Measurements from ENCODE around the gene CSF2RB.
A peak's percentile ranks its signal among the peaks of the same experiment; 100 is the strongest.

The CSF2RB gene

DNA sequence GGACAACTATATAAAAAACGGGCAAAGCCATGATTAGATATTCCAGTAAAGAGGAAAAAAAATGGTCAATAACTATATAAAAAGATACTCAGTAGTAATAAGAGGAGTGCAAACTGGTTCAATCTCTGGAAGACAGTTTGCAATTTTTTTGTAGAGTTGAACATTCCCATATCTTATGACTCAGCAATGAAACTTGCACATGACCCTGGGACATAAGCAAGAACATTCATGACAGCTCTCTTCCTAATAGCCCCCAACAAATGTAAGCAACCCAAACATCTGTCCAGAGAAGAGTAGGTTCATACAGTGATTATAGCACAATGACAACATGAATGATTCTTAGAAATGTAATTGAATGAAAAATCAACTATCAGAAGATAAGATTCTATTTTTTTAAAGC is 21.8 kb upstream of the CSF2RB start:
- Histone ChIP-seq H3K36me3 (ENCODE audit: control insufficient read depth, insufficient read depth, low read length) (no peaks in the 10 kb centered on the region), H3K27me3 (ENCODE audit: control insufficient read depth, insufficient read depth, low read length) (no peaks in the 10 kb centered on the region), H3K9ac (ENCODE audit: low read length) (no peak overlapping the region), H3K4me1 (ENCODE audit: control insufficient read depth, insufficient read depth, low read length) (no peaks in the 10 kb centered on the region), H3K4me3 (ENCODE audit: low read depth, low read length) (no peak overlapping the region), H3K9me3 (ENCODE audit: control insufficient read depth, insufficient read depth, low read depth, low read length) (peaks cover 20% of the 10 kb centered on the region), H3K27ac (ENCODE audit: low read depth, low read length) (no peak overlapping the region)

DNA sequence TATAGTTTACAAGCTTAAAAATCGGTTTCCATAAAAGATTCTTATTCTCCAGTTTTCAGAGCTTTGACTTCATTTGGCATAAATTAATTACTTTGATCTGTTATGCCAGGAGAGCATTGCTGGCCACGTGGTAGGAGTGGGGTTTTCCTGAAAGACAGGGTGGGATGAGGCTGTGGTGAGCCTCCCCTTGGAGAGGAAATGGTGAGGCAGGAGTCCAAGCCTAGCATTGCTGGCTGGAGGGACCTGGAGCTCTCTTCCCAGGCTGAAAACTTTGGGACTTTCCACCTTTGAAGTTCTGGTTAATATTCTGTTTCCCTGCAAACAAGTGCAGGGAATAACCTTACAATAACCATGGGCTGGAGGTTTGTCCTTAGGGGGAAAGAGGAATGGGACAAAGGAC is 21.1 kb upstream of the CSF2RB start:
- Histone ChIP-seq H3K9ac (ENCODE audit: low read length) (no peak overlapping the region), H3K27me3 (ENCODE audit: control insufficient read depth, insufficient read depth, low read length) (no peaks in the 10 kb centered on the region), H3K4me3 (ENCODE audit: low read depth, low read length) (no peak overlapping the region), H3K36me3 (ENCODE audit: control insufficient read depth, insufficient read depth, low read length) (no peaks in the 10 kb centered on the region), H3K9me3 (ENCODE audit: control insufficient read depth, insufficient read depth, low read depth, low read length) (peaks cover 20% of the 10 kb centered on the region), H3K27ac (ENCODE audit: low read depth, low read length) (no peak overlapping the region), H3K4me1 (ENCODE audit: control insufficient read depth, insufficient read depth, low read length) (no peaks in the 10 kb centered on the region)

DNA sequence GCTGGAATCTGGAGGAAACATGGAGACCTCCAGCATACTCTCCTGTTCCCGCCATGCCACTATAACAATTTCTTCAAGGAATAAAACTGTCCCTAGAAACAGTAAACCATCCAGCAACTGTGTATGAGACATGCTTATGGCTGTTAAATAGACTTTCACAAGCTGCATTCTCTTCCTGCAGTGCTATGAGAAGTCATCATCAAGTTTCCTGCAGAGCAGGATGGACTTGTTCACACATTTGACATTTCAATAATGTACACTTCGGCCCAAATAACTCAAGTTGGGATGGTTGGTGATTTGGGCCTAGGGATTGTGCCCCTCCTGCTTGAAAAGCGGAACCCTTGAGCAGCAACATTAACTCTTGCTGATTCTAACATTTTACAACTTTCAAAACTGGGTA is 20.2 kb upstream of the CSF2RB start:
- Histone ChIP-seq H3K36me3 (ENCODE audit: control insufficient read depth, insufficient read depth, low read length) (no peaks in the 10 kb centered on the region), H3K4me1 (ENCODE audit: control insufficient read depth, insufficient read depth, low read length) (no peaks in the 10 kb centered on the region), H3K9ac (ENCODE audit: low read length) (no peak overlapping the region), H3K4me3 (ENCODE audit: low read depth, low read length) (no peak overlapping the region), H3K27me3 (ENCODE audit: control insufficient read depth, insufficient read depth, low read length) (no peaks in the 10 kb centered on the region), H3K9me3 (ENCODE audit: control insufficient read depth, insufficient read depth, low read depth, low read length) (peaks cover 20% of the 10 kb centered on the region), H3K27ac (ENCODE audit: low read depth, low read length) (no peak overlapping the region)

DNA sequence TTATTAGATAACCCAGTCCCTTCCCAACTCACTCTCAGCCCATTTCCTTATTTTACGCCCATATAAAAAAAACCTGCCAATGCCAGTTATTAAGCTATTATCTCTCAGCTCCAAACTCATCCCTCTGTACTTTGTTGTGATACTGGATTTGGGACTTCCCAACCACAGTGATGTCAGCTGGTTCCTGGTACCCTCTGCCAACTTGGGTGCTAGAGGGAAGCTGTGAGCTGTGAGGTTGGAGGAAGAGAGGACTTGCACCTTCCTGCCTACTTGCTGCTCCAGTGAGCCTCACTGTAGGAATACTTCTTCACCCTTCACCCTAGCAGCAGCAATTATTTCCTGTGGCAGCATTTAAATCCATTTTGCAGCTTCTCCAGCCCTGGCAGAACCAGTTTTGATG is 19.2 kb upstream of the CSF2RB start:
- Histone ChIP-seq H3K4me3 (ENCODE audit: low read depth, low read length) (no peak overlapping the region), H3K9ac (ENCODE audit: low read length) (no peak overlapping the region), H3K27me3 (ENCODE audit: control insufficient read depth, insufficient read depth, low read length) (peaks cover 3% of the 10 kb centered on the region; the same call in 1 of the 2 replicates), H3K27ac (ENCODE audit: low read depth, low read length) (no peak overlapping the region), H3K4me1 (ENCODE audit: control insufficient read depth, insufficient read depth, low read length) (no peaks in the 10 kb centered on the region), H3K9me3 (ENCODE audit: control insufficient read depth, insufficient read depth, low read depth, low read length) (peaks cover 17% of the 10 kb centered on the region), H3K36me3 (ENCODE audit: control insufficient read depth, insufficient read depth, low read length) (no peaks in the 10 kb centered on the region)

DNA sequence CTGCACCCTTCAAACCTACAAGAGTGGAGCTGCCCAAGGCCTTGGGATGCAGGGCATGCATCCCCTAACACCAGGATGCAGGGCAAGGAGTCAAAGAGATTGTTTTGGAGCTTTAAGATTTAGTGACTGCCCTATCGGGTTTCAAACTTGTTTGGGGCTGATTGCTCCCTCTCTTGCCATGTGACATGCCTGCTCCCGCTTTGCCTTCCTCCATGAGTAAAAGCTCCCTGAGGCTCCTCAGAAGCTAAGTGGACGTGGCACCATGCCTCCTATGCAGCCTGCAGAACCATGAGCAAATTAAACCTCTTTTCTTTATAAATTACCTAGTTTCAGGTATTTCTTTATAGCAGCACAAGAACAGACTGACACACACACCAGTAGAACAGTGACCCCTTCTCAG is 15.8 kb upstream of the CSF2RB start:
- Histone ChIP-seq H3K9me3 (ENCODE audit: control insufficient read depth, insufficient read depth, low read depth, low read length) (peaks cover 27% of the 10 kb centered on the region), H3K36me3 (ENCODE audit: control insufficient read depth, insufficient read depth, low read length) (no peaks in the 10 kb centered on the region), H3K27me3 (ENCODE audit: control insufficient read depth, insufficient read depth, low read length) (peaks cover 9% of the 10 kb centered on the region), H3K4me3 (ENCODE audit: low read depth, low read length) (no peak overlapping the region), H3K27ac (ENCODE audit: low read depth, low read length) (no peak overlapping the region), H3K9ac (ENCODE audit: low read length) (no peak overlapping the region), H3K4me1 (ENCODE audit: control insufficient read depth, insufficient read depth, low read length) (peaks cover 19% of the 10 kb centered on the region)

DNA sequence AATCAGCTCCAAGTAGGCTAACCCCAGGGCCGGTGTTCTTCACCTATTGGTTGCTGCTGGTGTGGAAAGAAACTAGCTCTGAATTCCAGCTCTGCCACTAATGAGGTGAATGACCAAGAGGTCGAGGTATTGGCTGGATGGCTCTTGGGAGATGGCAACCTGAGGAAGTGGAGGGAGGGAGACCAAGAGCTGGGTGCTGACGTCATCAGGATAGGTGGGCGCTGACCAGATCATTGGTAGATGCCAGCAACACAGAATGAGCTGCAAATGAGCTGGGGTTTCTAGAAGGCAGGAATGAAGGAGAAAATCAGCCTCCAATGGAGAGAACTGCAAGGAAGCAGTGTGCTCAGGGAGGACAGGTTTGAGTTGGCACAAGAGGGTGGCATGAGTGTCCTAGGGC is 14.7 kb upstream of the CSF2RB start:
- no peak overlapping the region for H3K9ac ChIP-seq (ENCODE audit: low read length)
- H3K4me1 ChIP-seq (ENCODE audit: control insufficient read depth, insufficient read depth, low read length): peaks cover 19% of the 10 kb centered on the region
- peaks cover 9% of the 10 kb centered on the region for H3K27me3 ChIP-seq (ENCODE audit: control insufficient read depth, insufficient read depth, low read length)
- no peaks in the 10 kb centered on the region for H3K36me3 ChIP-seq (ENCODE audit: control insufficient read depth, insufficient read depth, low read length)
- no peak overlapping the region for H3K27ac ChIP-seq (ENCODE audit: low read depth, low read length)
- peaks cover 27% of the 10 kb centered on the region for H3K9me3 ChIP-seq (ENCODE audit: control insufficient read depth, insufficient read depth, low read depth, low read length)
- no peak overlapping the region for H3K4me3 ChIP-seq (ENCODE audit: low read depth, low read length)

DNA sequence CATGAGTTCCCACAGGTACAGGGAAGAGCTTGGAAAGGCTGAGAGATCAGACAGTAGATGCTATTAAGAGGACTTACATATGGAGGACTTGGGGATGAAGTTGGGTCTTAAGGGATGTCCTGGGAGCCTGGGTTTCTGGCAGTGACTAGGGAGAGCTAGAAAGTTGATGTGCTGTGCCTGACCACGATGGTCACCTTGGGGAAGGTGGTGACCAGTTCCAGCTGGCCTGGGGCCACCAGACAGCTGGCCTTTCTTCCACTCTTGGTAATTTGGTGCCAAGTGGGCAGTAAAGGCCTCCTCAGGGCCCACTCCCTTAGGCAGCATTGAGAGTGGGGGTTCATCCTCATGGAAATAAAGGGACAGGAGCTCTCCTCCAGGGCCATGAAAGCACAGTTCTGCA is 13.9 kb upstream of the CSF2RB start:
- Histone ChIP-seq H3K9me3 (ENCODE audit: control insufficient read depth, insufficient read depth, low read depth, low read length) (peaks cover 27% of the 10 kb centered on the region), H3K9ac (ENCODE audit: low read length) (no peak overlapping the region), H3K36me3 (ENCODE audit: control insufficient read depth, insufficient read depth, low read length) (no peaks in the 10 kb centered on the region), H3K4me1 (ENCODE audit: control insufficient read depth, insufficient read depth, low read length) (peaks cover 19% of the 10 kb centered on the region), H3K27me3 (ENCODE audit: control insufficient read depth, insufficient read depth, low read length) (peaks cover 9% of the 10 kb centered on the region), H3K27ac (ENCODE audit: low read depth, low read length) (no peak overlapping the region), H3K4me3 (ENCODE audit: low read depth, low read length) (no peak overlapping the region)

DNA sequence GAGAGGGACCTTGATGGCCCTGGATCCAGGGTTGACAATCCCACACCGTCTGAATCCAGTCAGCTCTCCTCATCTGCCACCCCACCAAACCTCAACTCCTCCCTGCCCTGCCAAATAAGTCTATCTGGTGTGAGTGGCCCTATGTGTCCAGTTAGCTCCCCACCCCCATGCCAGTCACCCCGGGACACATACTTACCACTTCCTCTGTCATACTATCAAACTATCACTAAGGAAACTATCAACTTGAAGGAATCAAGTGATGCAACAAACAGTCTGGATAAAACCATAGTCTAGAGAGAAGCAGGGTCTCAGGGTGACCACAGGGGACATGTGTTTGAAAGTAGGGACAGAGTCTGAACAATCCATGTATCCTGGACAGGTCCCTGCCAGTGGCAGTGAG is 13.2 kb upstream of the CSF2RB start:
- no peaks in the 10 kb centered on the region for H3K36me3 ChIP-seq (ENCODE audit: control insufficient read depth, insufficient read depth, low read length)
- peak overlapping the region; percentile 5 for H3K9ac ChIP-seq (ENCODE audit: low read length)
- H3K9me3 ChIP-seq (ENCODE audit: control insufficient read depth, insufficient read depth, low read depth, low read length): peaks cover 23% of the 10 kb centered on the region
- H3K4me3 ChIP-seq (ENCODE audit: low read depth, low read length): no peak overlapping the region
- H3K27ac ChIP-seq (ENCODE audit: low read depth, low read length): no peak overlapping the region
- peaks cover 9% of the 10 kb centered on the region for H3K27me3 ChIP-seq (ENCODE audit: control insufficient read depth, insufficient read depth, low read length)
- peaks cover 19% of the 10 kb centered on the region for H3K4me1 ChIP-seq (ENCODE audit: control insufficient read depth, insufficient read depth, low read length)

DNA sequence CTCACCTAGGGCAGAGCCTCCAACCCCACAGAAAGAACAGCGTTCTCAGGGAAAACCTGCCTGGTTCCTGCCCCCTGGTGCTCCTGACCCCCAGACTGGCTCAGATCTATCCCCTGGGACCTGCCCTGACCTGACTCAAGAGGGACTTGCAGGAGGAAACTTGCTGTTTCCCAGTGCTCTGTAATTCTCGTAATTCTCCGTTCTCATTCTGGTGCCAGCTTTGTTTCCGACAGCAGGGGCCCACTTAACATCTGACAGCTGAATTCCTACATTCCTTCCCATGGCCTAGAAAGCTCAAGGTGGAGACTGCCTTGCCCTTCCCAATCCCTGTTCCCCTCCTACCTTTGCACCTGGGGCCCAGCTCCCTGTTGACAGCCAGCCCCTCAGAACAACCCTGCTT is 12.5 kb upstream of the CSF2RB start:
- no peak overlapping the region for H3K9ac ChIP-seq (ENCODE audit: low read length)
- no peak overlapping the region for H3K4me3 ChIP-seq (ENCODE audit: low read depth, low read length)
- H3K27me3 ChIP-seq (ENCODE audit: control insufficient read depth, insufficient read depth, low read length): peaks cover 9% of the 10 kb centered on the region
- H3K36me3 ChIP-seq (ENCODE audit: control insufficient read depth, insufficient read depth, low read length): no peaks in the 10 kb centered on the region
- peaks cover 19% of the 10 kb centered on the region for H3K4me1 ChIP-seq (ENCODE audit: control insufficient read depth, insufficient read depth, low read length)
- H3K9me3 ChIP-seq (ENCODE audit: control insufficient read depth, insufficient read depth, low read depth, low read length): peaks cover 16% of the 10 kb centered on the region
- H3K27ac ChIP-seq (ENCODE audit: low read depth, low read length): no peak overlapping the region

DNA sequence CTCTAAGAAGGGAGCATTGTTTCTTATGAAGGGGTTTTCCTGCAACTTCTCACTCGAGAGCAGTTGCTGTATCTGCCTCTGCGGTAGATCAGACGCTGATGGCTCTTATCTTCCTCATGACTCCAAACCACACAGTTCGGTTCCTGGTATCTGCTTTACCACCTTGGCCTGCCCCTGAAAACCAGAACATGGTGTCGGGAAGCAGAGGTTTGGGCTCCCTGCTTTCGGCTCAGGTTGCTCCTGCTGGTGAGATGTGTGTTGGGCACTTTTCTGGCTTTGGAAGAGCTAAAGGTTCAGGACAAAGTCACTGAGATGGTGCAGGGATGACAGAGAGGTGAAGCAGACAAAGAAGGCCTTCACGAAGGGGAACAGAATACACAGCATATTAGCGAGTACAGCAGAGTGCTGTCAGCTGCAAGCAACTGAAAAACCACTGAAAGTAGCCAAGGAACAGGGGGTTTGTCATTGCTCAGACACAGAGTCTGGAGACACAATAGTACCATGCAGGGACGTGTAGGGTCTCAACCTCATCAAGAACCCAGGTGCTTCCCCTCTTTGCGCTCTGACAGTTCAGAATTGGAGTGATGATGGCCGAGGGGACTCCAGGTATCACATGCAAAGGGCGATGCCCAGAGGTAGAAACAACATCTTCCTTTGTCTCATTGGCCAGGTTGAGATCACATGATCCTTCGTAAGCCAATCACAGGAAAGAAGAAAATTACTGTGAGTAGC is 11.9 kb upstream of the CSF2RB start:
- no peak overlapping the region for H3K9ac ChIP-seq (ENCODE audit: low read length)
- peaks cover 13% of the 10 kb centered on the region for H3K9me3 ChIP-seq (ENCODE audit: control insufficient read depth, insufficient read depth, low read depth, low read length)
- H3K4me3 ChIP-seq (ENCODE audit: low read depth, low read length): no peak overlapping the region
- no peak overlapping the region for H3K27ac ChIP-seq (ENCODE audit: low read depth, low read length)
- peaks cover 9% of the 10 kb centered on the region for H3K27me3 ChIP-seq (ENCODE audit: control insufficient read depth, insufficient read depth, low read length)
- peaks cover 19% of the 10 kb centered on the region for H3K4me1 ChIP-seq (ENCODE audit: control insufficient read depth, insufficient read depth, low read length)
- no peaks in the 10 kb centered on the region for H3K36me3 ChIP-seq (ENCODE audit: control insufficient read depth, insufficient read depth, low read length)

DNA sequence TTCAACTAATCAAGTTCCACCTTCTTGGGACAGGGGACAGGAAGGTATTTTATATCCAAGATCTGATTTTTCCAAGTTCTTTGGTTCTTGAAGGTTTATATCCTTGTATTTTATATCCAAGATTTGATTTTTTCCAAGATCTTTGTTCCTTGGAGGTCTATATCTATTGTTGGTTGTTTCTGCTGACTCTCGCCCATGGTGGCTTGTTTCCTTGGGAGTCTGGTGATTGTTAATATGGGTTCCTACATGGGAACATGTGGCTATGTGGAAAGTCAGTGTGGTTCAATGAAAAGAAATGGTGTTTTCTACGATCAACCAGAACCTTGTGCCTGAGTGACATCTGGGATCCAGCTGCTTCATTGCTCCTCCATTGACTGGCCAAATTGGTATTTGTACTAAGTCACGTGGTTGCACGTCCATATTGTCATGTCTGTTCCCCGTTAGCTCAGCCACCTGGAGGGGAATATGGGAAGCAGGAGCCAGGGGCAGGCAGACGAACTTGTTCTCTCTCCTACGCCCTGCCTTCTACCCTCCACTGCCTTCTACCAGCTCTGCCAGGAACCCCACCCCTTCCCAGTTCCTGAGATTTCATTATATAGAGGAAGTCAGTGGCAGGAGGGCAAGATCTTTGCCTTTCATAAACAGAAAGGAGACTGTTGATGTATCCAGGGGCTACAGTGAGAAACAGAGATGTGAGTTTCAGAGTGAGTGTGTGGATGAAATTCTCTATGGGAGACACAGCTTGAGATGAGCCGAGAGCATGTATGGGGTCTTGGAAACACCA is 11.1 kb upstream of the CSF2RB start:
- Histone ChIP-seq H3K27ac (ENCODE audit: low read depth, low read length) (no peak overlapping the region), H3K4me3 (ENCODE audit: low read depth, low read length) (no peak overlapping the region), H3K4me1 (ENCODE audit: control insufficient read depth, insufficient read depth, low read length) (peaks cover 19% of the 10 kb centered on the region), H3K36me3 (ENCODE audit: control insufficient read depth, insufficient read depth, low read length) (no peaks in the 10 kb centered on the region), H3K27me3 (ENCODE audit: control insufficient read depth, insufficient read depth, low read length) (peaks cover 9% of the 10 kb centered on the region), H3K9ac (ENCODE audit: low read length) (no peak overlapping the region), H3K9me3 (ENCODE audit: control insufficient read depth, insufficient read depth, low read depth, low read length) (peaks cover 13% of the 10 kb centered on the region)
